OCI-LY1 (cell line): ENCODE measurements around the gene TLE5.

ENCODE experiments used
- CTCF ChIP-seq: fragments of 200-600 bp; sonication (generic), shearing (Covaris generic); IDR thresholded peaks from 2 replicates; pipeline ENCODE4 v1.5.1; 2017; ENCODE audit warnings: mild to moderate bottlenecking, antibody characterized with exemption, low read length, moderate library complexity, mixed read lengths
- EZH2 ChIP-seq: fragments of 200-600 bp; sonication (generic), shearing (Covaris generic); IDR thresholded peaks from 2 replicates; pipeline ENCODE4 v1.8.0; 2017; ENCODE audit warnings: borderline replicate concordance, mixed run types, mild to moderate bottlenecking, antibody characterized with exemption, low read length, moderate library complexity, mixed read lengths

- no peak for TF ChIP-seq CTCF
- no peak for TF ChIP-seq EZH2
Measured at GRCh38 chr19:3013263-3013725, 49.0 kb downstream of the TLE5 start.
